DMS153 treated with DMSO at 0.1 percent for 48 hours (cell line): ENCODE results near the gene NRXN3.
"Not testable (repeated sequence)": the region's sequence is repeated elsewhere in the genome, so short reads cannot be mapped to it uniquely, and the experiment has no call there.

Source experiments
- DNase-seq: peaks from one replicate; lab custom pipeline; 2025; ENCODE audit not compliant: unreplicated experiment; lab: John Stamatoyannopoulos, UW

Gene NRXN3

GRCh38 chr14:78401866-78402265, 231.7 kb downstream of the NRXN3 start:
- no peak for DNase-seq

DNA sequence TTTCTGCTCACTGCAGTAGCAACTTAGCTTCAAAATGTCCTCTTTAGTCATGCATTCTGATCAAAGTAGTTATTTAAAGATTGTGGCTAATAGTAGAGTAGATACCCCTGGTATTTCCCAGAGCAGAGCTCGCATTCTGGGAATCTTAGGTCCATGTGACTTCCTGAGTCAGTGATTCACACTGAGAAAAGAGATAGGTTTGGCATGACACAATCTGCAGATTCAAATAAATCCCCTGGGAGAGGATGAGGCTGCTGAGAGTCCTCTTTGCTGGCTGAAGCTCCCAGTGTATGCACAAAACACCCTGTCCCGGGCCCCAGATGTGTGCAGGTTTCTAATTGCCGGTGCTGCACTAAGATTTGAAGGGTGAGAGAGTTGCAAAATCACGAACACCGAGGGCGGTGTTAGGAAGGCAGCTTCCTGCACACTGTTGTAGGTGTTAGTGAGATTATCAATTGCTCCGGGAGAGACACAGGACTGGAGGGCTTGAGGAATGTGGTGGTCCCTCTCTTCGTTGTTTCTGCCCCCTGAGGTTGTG, 233.2 kb downstream of the NRXN3 start:
- no peak for DNase-seq

- no peak for DNase-seq
Measured at GRCh38 chr14:78405079-78405856, 235.1 kb downstream of the NRXN3 start.

DNA sequence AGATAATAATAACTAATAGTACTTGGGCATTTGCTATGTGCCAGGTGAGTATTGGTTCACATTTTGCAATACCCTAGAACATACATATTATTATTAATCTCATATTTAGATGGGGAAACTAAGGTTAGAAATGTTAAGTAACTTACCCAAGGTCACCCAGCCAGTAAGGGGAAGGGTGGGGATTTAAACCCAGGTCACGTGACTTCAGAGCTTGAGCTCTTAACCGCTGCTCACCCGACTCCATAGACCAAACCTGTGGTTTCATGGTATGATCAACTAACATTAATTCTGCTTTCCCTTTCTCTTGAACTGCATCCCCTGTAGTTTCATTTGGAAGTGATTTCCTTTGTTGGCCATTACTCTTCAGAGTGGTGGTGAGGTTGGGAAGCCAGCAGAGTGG, 242.3 kb downstream of the NRXN3 start:
- DNase-seq: no peak

- no peak for DNase-seq
Measured at GRCh38 chr14:78414172-78414571, 244.0 kb downstream of the NRXN3 start.

- DNase-seq: no peak
Measured at GRCh38 chr14:78417532-78417931, 247.4 kb downstream of the NRXN3 start.

DNA sequence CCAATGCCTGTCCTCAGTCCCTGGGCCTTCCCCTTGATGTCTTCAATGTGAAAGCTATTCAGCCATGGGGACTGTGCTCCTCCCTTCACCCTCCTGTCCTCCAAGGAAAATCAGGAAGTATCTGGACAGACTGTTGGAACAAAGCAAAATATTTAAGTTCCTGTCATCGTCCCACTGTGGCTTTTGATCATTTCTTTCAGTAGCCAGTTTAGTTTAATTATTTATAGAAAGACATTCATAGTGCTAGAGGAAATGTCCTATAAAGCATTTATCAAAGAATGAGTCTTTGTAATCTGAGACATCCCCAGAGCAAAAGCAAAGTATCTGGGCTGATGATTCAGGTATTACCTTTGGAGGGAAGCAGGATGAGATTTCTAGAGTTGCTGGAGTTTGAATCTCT, 254.1 kb downstream of the NRXN3 start:
- no peak for DNase-seq

DNA sequence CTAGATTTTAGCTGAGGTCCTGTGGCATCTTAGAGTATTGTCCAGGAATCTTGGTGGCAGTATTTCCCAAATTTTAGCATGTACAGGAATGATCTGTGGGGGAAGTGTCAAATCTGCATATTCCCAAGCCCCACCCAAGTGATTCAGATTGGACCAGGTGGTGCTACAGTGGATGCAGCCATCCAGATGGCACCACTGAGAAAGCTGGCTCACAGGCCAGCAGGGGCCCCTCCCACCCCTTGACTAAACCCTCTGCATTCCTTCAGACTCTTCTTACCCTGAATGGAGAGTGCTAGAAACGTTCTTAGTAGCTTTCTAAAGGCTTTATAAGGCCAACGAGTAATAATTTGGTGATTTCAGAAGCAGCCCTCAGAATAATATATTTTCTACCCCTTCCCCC, 255.2 kb downstream of the NRXN3 start:
- no peak for DNase-seq

DNA sequence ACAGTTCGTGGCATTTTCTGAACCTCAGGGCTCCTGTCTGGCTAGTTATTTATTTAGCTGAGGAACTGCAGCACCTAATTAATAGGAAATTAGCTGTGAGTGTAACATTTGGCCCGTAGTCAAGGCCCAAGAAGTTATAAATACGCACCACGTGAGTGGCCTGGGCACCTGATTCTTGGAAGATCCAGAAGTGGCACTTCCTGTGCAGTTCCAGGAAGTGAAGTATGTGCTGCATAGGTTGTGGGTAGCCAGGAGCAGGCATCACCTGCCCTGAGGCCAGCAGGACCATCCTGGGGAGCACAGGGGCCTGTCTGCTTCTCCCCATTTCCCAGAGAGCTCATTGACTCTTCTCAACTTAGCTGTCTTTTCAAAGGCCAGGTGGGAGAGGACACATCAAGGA, 255.6 kb downstream of the NRXN3 start:
- no peak for DNase-seq

DNA sequence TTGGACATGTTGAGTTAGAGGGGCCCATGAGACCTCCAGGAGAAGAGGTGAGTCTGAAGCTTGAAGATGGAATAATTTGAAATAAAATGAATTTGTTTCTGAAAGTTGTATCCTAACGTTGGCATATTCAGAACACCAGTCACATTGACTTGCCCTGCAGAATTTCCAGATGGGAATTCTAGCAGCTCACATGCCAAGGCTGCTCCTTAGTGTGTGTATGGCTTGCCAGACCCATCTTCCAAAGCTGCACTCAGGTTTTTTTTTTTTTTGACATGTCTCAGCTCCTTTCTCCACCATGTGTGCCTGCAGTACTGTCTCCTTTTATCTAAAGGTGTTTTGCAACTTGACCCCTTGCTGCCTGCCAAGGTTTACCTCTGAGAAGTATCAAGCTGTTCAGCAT, 261.9 kb downstream of the NRXN3 start:
- DNase-seq: no peak

DNA sequence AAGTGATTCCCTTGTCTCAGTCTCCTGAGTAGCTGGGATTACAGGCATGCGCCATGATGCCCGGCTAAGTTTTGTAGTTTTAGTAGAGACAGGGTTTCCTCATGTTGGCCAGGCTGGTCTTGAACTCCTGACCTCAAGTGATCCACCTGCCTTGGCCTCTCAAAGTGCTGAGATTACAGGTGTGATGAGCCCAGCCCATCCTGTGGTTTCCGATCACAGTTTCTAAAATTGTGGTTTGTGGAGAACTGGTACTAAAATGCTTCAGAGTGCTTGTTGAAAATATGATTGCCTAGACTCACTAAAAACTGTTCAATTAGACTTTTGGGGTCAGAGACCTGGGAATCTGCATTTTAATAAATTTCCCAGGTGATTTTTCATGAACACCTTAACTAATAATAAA, 267.3 kb downstream of the NRXN3 start:
- DNase-seq: not testable (repeated sequence)

- DNase-seq: no peak
Measured at GRCh38 chr14:78440356-78440894, 270.3 kb downstream of the NRXN3 start.

DNA sequence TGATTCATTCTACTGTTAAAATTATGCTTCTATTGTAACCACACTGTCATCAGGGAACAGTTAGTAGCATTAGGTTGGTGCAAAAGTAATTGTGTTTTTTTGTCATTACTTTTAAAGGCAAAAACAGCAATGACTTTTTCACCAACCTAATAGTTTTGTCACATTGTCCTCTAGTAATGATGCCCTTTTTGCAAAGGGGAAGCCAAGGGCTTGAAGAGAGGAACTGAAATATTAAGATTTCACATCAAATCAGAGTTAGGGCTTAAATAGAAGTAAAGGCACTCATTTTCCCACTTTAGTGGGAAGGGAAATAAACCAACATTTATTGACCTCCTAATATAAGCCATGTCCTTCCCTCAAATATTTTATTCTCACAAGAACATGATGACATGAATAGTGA, 273.7 kb downstream of the NRXN3 start:
- no peak for DNase-seq

DNA sequence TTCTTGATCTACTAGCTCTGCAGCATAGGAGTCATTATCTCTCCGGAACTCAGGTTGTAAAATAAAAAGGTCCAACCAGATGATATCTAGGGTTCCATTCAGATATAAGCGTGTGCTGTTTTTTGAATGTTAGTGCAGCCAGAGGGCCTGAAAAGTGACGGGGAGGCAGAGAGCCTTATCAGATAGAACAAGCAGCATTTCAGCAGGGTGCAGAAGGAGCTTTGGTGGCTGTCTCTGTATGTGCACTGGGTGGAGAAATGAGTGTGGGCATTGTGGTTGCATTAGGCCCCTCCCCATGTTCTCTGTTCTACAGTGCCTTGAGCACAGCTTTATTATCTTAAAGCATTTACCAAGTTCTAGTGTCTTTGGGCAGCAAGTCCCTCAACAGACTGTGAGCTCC, 275.1 kb downstream of the NRXN3 start:
- no peak for DNase-seq

- no peak for DNase-seq
Measured at GRCh38 chr14:78446807-78447206, 276.6 kb downstream of the NRXN3 start.

DNA sequence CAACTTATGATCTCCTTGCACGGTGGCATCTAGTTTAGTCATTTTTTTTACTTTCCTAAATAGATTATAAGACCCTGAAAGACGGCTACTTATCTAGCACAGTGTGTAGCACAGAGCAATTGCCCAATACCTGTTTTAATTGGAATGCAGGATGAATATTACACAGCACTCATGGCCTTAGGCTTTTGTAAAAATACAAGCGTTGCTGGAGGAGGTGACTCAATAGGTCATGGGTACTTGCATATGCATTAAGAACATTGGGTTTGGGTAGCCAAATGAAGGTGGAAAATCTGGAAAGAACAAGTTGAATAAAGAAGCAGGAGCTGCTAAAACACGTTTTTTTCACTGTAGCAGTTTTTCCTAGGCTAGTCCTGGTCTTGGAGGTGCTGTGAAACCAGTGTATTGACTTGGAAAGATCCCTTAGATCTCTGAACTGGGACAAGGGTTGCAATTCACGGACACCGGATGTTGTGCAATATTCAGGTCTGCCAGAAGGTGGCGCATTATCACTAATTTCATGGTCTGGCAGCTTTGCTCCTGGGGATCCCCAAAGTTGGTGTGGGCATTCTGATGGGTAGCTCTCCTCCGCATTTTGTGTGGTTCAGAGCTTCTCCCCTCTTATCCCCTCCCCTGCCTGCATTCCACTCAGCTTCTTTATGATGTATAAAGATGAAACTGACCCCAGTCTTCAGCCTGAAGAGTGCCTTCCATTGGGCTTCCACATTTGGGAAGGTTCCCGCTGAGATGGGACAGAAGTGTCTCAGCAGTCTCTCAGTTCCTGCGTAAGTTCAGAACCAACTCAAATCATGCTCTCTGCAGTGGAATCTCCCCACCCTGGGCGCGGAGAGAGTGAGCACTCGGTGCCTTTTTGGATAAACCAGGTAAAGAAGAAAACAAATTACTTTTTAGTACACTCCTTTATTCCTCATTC, 278.3 kb downstream of the NRXN3 start:
- peak; percentile 61 for DNase-seq

DNA sequence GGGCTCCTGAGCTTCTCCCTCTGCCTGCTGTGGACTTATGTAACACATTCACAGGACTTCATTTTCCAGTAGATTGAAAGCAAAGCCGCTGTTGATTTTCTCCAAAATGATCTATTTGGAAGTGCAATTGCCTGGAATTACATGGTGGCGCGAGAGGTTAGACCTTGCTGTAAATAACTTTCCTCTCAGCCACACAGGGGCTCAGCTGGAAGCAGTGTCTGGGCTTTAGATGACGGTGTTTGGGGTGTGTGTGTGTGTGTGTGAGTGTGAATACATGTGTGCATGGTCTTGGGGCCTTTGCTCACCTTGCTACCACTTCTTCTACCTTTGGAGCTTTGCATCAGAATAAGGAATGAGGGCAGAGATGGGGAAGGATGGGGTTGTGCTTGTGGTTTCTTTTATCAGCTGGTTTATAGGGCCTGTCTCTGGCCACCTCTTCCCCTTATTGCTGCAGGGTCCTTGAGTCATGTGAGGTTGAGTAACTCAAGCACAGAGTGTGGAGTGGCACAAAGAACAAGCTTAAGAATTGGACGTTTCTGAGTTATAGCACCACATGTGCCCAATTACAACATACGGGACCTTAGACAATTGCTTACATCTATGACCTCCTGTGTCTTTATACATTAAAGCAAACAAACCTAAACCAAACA, 280.6 kb downstream of the NRXN3 start:
- DNase-seq: no peak

DNA sequence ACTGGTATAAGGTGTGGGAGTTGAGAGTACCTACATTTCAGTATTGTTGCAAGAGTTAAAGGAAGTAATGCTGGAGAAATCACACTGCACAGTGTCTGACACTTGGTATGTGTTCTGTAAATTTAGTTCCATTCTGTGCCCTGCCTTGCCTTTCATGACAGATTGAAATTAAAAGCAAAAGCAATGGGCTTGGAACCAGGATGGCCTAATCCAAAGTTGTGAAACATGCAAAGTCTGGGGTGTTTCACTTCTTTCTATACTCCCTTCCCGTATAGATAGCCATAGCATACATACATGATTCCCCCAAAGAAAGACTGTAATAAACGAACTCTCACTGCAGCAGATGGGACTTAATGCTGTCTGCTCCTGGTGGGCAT, 281.1 kb downstream of the NRXN3 start:
- DNase-seq: no peak

DNA sequence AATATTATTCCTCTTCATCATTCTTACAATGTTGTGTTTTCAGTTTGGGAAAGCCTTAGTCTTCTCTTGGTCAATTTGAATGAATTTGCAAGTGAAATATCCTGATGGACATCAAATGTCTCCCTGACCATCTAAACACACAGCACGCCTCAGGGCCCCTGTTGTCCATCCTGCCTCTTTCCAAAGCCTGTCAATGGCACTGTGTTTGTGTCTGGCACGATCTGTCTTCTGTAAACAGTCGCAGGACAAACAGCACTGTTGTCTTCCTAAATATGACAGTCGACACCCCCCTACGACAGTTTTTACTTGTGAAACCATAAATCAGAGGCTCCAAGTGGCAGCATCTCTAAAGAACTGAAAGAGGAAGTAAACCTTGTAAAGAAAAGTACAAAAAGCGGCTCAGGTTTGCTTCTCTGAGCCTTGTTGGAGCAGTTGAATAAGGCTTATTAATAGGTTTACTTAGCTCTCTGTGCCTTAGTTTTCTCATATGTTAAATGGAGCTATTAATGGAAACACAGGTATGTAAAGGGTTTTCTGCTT, 285.8 kb downstream of the NRXN3 start:
- no peak for DNase-seq

- no peak for DNase-seq
Measured at GRCh38 chr14:78469947-78470346, 299.8 kb downstream of the NRXN3 start.
